Stimulated activated CD4-positive, alpha-beta T cell treated with anti-CD3 and anti-CD28 coated beads, Interleukin-4, amount 100 ng/mL, for 1 hour (primary cell): ENCODE results near the gene CACNG6.
A peak's percentile ranks its signal among the peaks of the same experiment; 100 is the strongest.
"Not testable (repeated sequence)": the region's sequence is repeated elsewhere in the genome, so short reads cannot be mapped to it uniquely, and the experiment has no call there.

Experiments
- DNase-seq: peaks from one replicate; pipeline ENCODE4 v3.0.0-alpha.2; 2020

The CACNG6 gene

DNA sequence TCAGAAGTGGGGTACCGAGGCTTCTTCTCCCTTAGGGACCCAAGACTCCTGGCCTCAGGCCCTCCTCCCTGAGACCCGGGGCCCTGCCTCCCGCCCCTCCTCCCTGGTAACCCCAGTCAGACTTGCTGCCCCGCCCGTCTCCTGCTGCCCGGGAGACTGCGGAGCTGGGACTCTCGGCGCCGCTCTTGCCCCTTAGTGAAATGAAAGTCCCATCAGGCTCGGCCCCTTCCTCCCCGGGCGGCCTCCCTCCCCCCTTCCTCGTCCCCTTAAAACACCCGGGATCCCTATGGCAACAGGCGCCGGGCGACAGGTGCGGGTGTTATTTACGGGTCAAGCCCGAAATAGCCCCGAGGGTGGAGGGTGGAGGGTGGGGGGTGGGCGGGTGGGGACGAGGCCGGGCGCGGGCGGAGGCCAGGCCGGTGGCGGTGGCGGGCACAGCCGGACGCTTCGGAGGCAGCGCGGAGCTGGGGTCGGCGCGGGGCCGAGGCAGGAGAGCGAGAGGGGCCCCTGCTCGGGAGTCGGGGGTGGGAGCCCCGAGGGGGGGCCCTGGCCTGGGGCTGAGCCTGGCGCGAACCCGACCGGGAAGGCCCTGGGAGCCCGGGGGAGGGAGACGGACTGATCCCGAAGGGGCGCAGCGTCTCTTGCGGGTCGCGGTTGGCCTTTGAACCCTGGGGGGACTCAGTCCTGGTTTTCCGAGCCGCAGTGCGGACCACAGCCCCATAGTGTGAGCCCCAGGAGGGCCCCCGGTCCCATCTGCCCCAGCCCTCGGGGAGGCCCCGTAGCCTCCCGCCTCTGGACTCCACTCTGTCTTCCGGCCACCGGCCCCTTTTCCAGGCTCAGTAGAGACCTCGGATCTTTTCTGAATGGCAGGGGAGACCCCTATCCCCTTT lies at the start of gene CACNG6:
Gene CACNG6, plus strand, starts transcription at position 414 of the 890 bp plus-strand sequence. CDS start 1,241 bp downstream, outside the sequence.
- DNase-seq, result no peak

DNA sequence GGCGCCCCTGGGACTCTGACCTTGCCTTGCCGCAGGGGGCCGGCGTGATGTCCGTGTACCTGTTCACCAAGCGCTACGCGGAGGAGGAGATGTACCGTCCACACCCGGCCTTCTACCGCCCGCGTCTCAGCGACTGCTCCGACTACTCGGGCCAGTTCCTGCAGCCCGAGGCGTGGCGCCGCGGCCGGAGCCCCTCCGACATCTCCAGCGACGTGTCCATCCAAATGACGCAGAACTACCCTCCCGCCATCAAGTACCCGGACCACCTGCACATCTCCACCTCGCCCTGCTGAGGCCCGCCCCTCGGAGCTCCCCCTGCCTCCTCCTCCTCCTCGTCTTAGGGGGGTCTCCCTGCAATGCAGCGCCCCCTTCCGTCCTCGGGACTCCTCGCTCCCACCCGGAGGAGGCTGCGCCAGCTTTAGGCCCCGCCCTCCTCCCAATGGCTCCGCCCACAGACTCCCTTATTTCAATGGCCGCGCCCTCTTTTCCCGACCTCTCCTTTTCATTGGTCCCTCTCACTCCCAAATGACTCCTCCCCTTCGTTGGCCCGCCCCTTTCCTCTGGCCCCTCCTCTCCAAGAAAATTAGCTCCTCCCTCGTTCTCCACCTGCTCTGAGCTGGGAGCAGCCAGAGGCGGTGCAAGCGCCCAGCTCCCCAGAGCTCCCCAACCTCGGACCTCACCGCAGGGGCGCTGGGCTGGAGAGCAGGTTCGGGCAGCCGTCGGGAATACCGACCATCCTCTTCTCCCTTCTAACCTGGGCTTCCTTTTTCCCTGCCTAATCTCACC lies 49.2 kb upstream of the CACNG6 start:
- peak; percentile 4 for DNase-seq

- no peak for DNase-seq
Measured at GRCh38 chr19:53944416-53944815, 47.0 kb upstream of the CACNG6 start.

GRCh38 chr19:53944933-53945332 lies 46.5 kb upstream of the CACNG6 start:
- no peak for DNase-seq

DNA sequence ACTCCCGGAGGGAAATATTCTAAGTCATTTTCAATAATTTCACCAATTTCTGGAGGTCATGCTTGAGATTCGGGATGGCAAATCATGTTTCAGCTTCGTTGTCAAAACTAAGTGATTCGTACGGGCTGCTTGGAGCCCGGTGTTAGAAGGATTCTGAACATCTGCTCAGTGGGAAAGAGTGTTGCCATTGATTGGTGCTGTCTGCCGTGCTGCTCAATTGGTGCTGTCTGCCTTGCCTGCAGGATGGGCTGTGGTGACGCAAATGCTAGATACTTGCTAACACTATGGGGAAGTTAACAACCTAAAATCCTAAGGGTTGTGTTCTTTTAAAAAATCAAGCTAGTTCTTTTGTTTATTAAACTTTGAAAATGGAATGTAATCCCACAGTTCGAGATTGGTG lies 46.0 kb upstream of the CACNG6 start:
- no peak for DNase-seq

DNA sequence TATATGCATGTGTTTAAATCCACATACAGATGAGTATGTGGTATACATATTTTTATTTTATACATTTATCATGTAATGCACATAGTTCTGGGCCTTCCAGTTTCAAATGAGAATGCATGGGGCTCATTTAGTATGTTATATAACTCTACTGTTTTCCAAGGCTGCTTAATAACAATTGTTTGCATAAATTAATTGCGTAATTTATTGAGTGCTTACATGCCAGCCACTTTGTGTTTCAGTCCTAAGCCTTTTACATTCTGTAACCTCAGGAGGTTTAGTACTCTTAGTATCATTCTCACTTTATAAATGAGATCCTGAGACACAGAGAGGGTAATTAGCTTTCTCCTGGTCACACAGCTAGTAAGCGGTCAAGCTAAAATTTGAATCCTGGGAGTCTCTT lies 45.4 kb upstream of the CACNG6 start:
- no peak for DNase-seq

GRCh38 chr19:53947624-53948023 lies 43.8 kb upstream of the CACNG6 start:
- no peak for DNase-seq

DNA sequence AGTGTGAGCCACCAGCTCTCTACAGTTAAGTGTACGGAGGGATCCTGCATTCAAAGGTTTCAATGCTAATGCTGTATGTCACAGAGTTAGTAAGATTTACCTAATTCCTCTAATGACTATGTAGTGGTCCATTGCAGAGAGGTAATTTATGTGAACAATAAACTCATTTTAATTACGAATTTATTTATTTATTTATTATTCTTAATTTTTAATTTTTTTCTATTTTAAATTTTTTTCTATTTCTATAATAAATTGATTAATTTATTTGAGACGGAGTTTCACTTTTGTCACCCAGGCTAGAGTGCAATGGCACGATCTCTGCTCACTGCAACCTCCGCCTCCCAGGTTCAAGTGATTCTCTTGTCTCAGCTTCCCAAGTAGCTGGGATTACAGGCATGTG lies 42.8 kb upstream of the CACNG6 start:
- not testable (repeated sequence) for DNase-seq

- no peak for DNase-seq
Measured at GRCh38 chr19:53951436-53951835, 40.0 kb upstream of the CACNG6 start.

GRCh38 chr19:53951947-53952346 lies 39.5 kb upstream of the CACNG6 start:
- DNase-seq, result no peak

GRCh38 chr19:53953383-53953782 lies 38.1 kb upstream of the CACNG6 start:
- no peak for DNase-seq

DNA sequence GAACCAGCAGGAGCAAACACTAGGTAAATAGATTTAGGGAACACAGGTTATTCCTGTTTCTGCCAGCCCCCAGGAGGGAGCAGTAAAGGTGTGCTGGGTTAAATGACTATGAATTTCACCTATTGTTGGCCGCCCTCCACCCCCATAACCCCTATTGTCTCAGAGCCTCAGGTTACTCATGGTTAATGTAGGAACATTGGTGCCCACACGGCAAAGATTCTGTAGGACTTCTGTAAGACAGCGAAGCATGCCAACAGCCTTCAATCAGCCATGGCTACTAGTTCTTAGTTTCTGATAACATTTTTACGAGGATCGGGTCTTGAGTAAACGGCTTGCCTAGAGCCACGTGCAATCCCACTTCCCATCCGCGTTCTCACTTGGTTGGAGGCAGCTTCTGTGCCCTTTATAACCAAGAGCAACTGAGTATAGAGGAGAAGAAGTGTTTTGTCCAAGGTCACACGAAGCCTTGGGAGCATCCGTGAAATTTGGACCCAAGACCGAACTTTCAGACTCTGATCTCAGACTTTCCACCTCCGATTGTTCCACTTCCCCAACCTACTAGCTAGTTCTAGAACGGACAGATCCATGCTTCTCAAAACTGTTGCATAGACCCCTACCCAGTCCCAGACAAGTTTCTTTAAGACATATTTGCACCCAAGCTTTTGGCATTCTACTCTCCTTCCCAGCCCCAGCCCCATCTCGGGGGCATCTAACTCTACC lies 33.8 kb upstream of the CACNG6 start:
- no peak for DNase-seq

DNA sequence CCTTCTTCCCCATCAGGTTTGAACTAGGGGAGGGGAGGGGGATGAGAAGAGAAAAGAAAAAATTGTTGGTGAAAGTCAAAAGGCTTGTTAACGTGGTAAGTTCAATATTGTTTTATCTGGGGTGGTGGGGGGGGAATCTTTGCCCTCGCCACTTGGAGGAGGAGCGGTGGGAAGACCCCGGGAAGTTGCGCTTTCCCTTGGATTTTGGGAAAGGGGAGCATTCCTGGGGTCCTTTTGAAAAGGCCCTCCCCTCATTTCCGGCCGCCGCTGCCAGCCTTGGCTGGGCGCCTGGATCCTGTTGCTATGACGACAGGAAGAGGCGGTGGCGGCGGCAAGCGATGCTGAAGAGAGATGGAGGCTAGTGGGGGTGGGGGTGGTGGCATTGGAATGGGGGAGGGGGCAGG lies 33.3 kb upstream of the CACNG6 start:
- DNase-seq, result no peak

- DNase-seq, result no peak
Measured at GRCh38 chr19:53958823-53959757, 32.3 kb upstream of the CACNG6 start.

GRCh38 chr19:53960187-53960586 lies 31.2 kb upstream of the CACNG6 start:
- no peak for DNase-seq

DNA sequence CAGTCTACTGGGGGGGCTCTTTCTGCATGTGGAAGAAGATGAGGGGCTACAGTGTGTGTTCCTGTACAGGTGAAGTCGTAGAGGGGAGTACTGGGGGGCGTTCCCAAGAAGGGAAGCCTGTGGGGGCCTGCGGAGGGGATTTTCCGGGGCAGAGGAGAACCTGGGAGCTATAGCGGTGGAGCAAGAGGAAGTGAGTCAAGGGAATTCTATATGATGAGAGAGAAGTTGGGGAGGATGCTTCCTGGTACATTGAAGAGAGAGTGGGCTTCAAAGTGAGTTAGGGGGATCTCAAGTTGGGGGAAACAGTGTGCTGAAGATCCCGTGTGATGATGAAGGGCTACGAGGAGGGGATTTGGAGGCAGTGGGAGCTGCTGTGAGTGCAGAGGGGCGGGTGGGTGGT lies 30.6 kb upstream of the CACNG6 start:
- no peak for DNase-seq

GRCh38 chr19:53961523-53962356 lies 29.7 kb upstream of the CACNG6 start:
- no peak for DNase-seq

GRCh38 chr19:53962887-53963431 lies 28.5 kb upstream of the CACNG6 start, which contains the start of gene CACNG8:
TSS of gene CACNG8 (plus strand) at chr19:53962937.
- no peak for DNase-seq

DNA sequence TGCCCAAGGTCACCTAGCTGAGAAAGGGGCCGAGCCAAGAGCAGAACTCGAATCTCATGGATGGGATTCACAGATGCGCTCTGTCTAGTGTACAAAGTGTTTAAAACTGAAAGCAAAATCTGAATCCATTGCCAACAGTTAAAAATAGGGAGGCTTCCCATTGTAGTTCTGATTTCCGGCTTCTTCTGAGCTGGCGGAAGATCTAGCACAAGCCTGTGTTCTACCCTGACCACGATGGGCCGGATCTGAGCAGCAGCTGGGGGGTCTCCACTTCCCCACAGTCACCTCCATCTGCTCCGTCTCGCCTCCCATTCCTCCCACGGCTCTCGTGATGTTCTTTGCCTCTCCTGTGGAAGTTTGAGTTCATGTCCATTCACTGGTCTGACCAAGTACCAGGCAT lies 26.3 kb upstream of the CACNG6 start:
- no peak for DNase-seq

DNA sequence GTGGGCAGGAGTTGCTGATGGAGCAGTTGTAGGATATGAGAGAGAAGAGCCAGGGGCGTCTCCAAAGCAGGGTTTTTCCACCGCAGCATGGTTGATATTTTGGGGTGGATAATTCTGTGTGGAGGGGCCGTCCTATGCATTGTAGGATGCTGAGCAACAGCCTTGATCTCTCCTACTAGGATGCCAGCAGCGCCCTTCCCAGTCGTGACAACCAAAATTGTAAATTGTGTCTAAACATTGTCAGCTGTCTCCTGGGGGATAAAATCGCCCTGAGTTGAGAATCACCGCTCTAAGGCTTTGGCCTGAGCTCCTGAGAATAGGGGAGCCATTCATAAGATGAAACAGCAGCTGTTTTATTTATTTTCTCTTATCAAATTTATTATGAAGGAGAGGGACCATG lies 24.5 kb upstream of the CACNG6 start:
- no peak for DNase-seq

DNA sequence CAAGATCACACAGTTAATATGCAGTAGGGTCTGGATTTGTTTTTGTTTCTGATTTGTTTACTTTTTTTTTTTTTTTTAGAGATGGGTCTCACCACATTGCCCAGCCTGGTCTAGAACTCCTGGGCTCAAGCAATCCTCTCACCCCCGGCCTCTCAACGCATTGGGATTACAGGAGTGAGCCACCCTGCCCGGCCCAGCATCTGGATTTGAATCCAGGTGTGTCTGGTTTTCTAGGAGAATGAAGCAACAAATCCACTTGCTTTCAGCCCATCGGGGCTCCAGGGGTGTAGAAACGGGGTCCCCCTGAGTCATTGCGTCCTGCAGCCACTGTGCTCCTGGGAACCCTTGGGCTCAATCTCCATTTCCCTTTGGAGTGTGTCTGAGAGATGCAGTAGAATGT lies 22.1 kb upstream of the CACNG6 start:
- no peak for DNase-seq
